ENCODE measurements around the gene GPRIN3.

- TF ChIP-seq CTCF (IDR thresholded peaks at IDR 0.05), result no peak
- TF ChIP-seq EZH2 (IDR thresholded peaks at IDR 0.05; ENCODE audit: borderline replicate concordance, insufficient read depth, low read depth, low read length, poor library complexity, severe bottlenecking), result no peak
Measured at GRCh38 chr4:89300499-89300898, 7.1 kb downstream of the GPRIN3 start.
